Type B pancreatic cell (in vitro differentiated cells): ENCODE measurements around the gene CENPF. TPM values are rescaled to one million over a fixed set of nuclear protein-coding genes. Genes with fewer than 3 reads are reported as not detected.
A peak's percentile ranks its signal among the peaks of the same experiment; 100 is the strongest.

Experiments used
- DNase-seq: peaks from one replicate; pipeline ENCODE4 v3.0.0; 2021; ENCODE audit warnings: mixed read lengths; ENCODE audit not compliant: unreplicated experiment; ENCODE audit errors: extremely low spot score
- H3K27ac Mint-ChIP-seq: 2 replicates; pipeline ENCODE4 v1.8.0; 2021; ENCODE audit warnings: mild to moderate bottlenecking, mixed read lengths
- H3K27me3 Mint-ChIP-seq: 2 replicates; pipeline ENCODE4 v1.8.0; 2021; ENCODE audit warnings: mixed read lengths
- H3K36me3 Mint-ChIP-seq: 2 replicates; pipeline ENCODE4 v1.8.0; 2021; ENCODE audit warnings: mixed read lengths
- H3K4me1 Mint-ChIP-seq: one replicate; pipeline ENCODE4 v1.8.0; 2021; ENCODE audit warnings: mixed read lengths; ENCODE audit not compliant: unreplicated experiment
- H3K4me3 Mint-ChIP-seq: 2 replicates; pipeline ENCODE4 v1.8.0; 2021; ENCODE audit warnings: mild to moderate bottlenecking, mixed read lengths
- H3K9me3 Mint-ChIP-seq: 2 replicates; pipeline ENCODE4 v1.8.0; 2021; ENCODE audit warnings: mixed read lengths
- CTCF ChIP-seq: fragments of 200-600 bp; sonication (generic); conservative IDR thresholded peaks from 2 replicates; pipeline ENCODE4 v1.5.0; 2021; ENCODE audit warnings: antibody characterized with exemption, mild to moderate bottlenecking
- total RNA-seq: library from RNA; stranded (reverse); gene quantifications from 2 replicates; pipeline ENCODE4 v1.2.1, GENCODE V29; 2021; ENCODE audit warnings: low replicate concordance

The CENPF gene
- total RNA-seq, 1 donor from 2014 or later = 141 TPM

GRCh38 chr1:214582289-214582891 lies 20.6 kb upstream of the CENPF start:
- DNase-seq = no peak

GRCh38 chr1:214583113-214583512 lies 19.9 kb upstream of the CENPF start:
- no peak for TF ChIP-seq CTCF
- Mint-ChIP-seq H3K27ac (no peak overlapping the region), H3K4me1 (no peaks in the 10 kb centered on the region), H3K9me3 (no peaks in the 10 kb centered on the region), H3K36me3 (no peaks in the 10 kb centered on the region), H3K4me3 (no peak overlapping the region), H3K27me3 (no peaks in the 10 kb centered on the region)
- DNase-seq = no peak

More at GRCh38 chr1:214582289-214582891, 20.6 kb upstream of the CENPF start:
- H3K4me1 Mint-ChIP-seq = no peaks in the 10 kb centered on the region
- H3K27me3 Mint-ChIP-seq = no peaks in the 10 kb centered on the region
- H3K36me3 Mint-ChIP-seq = no peaks in the 10 kb centered on the region
- TF ChIP-seq CTCF = no peak
- H3K4me3 Mint-ChIP-seq = no peak overlapping the region
- no peaks in the 10 kb centered on the region for H3K9me3 Mint-ChIP-seq
- H3K27ac Mint-ChIP-seq = no peak overlapping the region

- no peaks in the 10 kb centered on the region for H3K9me3 Mint-ChIP-seq
- H3K27me3 Mint-ChIP-seq = no peaks in the 10 kb centered on the region
- DNase-seq = no peak
- no peak for TF ChIP-seq CTCF
- no peak overlapping the region for H3K27ac Mint-ChIP-seq
- no peak overlapping the region for H3K4me3 Mint-ChIP-seq
- H3K4me1 Mint-ChIP-seq = no peaks in the 10 kb centered on the region
- no peaks in the 10 kb centered on the region for H3K36me3 Mint-ChIP-seq
These were observed 19.0 kb upstream of the CENPF start for GRCh38 chr1:214583824-214584554.

GRCh38 chr1:214584805-214585766 lies 17.9 kb upstream of the CENPF start:
- H3K27ac Mint-ChIP-seq = no peak overlapping the region
- no peaks in the 10 kb centered on the region for H3K4me1 Mint-ChIP-seq
- DNase-seq = no peak
- TF ChIP-seq CTCF = peak; percentile 79
- H3K27me3 Mint-ChIP-seq = no peaks in the 10 kb centered on the region
- no peaks in the 10 kb centered on the region for H3K36me3 Mint-ChIP-seq
- H3K4me3 Mint-ChIP-seq = no peak overlapping the region
- H3K9me3 Mint-ChIP-seq = no peaks in the 10 kb centered on the region

GRCh38 chr1:214586621-214587020 lies 16.4 kb upstream of the CENPF start:
- Mint-ChIP-seq H3K27ac (no peak overlapping the region), H3K36me3 (no peaks in the 10 kb centered on the region), H3K27me3 (no peaks in the 10 kb centered on the region), H3K9me3 (no peaks in the 10 kb centered on the region), H3K4me3 (no peak overlapping the region), H3K4me1 (no peaks in the 10 kb centered on the region)
- TF ChIP-seq CTCF = no peak
- DNase-seq = no peak
